DMS153 (cell line): Measurements from ENCODE around the gene RPS6KA5.
"Not testable (repeated sequence)": the region's sequence is repeated elsewhere in the genome, so short reads cannot be mapped to it uniquely, and the experiment has no call there.

Experiments used
- DNase-seq: peaks from one replicate; lab custom pipeline; 2025; lab: John Stamatoyannopoulos, UW

RPS6KA5 gene

DNA sequence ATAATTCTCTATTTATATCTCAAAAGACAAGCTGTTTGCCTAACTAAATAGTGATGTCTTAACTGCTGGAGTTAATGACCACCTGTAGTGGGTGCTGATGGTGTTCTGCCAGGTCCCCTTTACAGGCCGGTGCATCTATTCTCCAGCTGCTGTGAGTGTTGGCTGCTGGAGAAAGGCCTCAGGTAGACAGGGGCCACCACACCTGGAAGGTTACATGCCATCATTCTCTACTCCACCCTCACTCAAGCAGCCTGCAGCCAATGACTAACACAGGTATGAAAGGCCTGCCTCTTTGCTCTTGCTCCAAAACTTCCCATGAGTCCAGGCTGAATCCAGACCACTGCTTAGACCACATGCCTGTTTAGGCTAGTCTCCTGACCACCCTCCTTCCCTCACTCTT lies 73.9 kb downstream of the RPS6KA5 start:
- no peak for DNase-seq

DNA sequence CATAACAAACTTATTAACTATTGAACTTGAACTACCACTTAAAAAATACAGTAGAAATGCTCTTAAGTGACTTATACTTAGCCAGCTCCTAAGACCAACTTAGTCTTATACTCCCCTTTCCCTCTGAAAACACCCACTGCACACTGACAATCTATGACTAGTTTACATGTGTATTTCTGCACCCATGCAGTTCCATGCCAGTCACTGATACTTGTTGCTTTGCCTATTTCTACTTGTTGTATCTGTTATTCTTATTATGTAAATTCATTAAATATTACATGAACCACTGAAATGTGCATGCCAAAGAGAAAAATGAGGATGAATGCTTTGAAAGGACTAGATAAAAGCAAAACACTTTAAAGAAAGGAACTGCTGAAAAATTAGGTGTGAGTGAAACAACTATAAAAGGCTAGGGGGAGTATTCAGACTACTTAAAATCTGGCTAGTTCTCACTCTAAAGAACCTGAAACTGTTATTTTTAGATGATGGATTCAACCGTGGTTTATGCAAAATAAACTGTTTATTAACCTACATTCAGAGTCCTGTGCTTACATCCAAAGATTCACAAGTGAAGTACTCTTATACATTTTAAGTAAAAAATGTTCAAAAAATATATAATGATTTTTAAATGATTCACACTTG lies 74.7 kb downstream of the RPS6KA5 start:
- DNase-seq = no peak

DNA sequence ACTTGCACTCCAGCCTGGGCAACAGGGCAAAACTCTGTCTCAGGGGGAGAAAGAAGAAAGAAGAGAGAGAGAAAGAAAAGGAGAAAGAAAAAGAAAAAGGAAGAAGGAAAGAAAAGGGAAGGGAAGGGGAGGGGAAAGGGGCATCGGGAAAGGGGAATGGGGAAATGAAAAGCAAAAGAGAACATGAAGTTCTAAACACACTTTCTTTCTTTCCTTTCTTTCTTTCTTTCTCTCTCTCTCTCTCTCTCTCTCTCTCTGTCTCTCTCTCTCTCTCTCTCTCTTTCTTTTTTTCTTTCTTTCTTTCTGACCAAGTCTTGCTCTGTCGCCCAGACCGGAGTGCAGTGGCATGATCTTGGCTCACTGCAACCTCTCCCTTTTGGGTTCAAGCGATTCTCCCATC lies 76.9 kb downstream of the RPS6KA5 start:
- DNase-seq = no peak

DNA sequence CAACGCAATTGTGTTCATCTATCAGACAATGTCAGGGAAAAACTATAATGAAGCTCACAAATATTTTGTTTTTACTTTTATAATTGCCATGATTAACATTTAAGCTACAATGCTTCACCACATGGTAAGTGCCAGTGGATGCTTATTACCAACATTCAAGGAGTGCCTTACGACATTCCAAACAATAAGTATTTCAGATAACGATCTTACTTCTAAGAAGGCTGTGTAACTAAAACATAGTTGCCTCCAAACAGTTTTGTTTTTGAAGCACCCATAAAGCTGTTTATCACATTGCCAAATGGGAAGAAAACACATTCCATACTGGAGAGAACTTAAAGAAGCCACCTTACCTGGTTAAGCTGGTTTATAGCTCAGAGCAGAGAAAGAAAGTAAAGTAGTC lies 78.8 kb downstream of the RPS6KA5 start:
- no peak for DNase-seq

DNA sequence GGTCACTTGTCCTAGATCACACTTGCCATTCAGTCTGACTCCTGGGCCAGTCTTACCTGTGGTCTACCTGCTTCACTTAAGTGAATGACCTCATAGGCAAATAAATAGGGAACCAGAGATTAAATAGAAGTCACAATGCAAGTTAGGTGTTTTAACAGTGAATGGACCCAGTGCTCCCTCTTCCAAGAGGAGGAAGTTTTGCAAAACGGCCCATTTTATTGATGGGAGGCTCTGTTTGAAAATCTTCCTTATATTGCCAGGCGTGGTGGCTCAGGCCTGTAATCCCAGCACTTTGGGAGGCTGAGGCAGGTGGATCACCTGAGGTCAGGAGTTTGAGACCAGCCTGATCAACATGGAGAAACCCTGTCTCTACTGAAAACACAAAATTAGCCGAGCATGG lies 79.8 kb downstream of the RPS6KA5 start:
- DNase-seq = not testable (repeated sequence)

DNA sequence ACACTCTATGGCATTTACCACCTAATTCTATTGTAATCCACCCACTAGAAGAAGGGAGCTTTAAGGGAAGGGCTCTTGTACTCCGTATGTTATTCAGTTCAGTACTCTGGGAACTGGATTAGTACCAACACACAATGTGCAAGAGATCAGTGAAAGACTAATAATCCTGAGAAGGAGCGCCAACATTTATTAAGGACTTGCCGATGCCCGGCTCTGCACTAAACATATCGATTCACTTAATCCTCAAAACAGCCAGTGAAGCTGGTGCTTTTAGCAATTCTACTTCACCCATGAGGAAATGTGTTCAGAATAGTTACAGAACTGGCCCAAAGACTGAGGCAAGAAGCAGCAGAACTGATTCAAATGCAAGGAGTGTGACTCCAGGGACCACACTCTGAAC lies 80.9 kb downstream of the RPS6KA5 start:
- DNase-seq = no peak

DNA sequence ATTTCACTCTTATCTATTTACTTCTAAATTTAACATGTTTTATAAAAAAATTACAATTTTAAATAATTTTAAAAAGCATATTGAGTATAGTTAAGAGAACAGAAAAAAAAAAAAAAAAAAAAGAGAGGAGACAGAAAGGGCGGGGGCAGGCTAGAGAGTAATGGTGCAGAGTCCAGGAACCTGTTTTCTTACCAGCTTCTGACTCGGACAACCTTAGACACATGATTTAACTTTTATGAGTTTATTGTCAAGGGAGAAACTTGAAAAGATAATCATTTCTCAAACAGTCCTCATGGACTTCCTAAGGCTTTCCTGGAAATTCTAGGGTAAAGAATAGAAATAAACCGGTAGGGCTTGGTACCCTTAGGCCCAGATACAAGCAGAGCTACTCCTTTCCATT lies 84.3 kb downstream of the RPS6KA5 start:
- DNase-seq = no peak

DNA sequence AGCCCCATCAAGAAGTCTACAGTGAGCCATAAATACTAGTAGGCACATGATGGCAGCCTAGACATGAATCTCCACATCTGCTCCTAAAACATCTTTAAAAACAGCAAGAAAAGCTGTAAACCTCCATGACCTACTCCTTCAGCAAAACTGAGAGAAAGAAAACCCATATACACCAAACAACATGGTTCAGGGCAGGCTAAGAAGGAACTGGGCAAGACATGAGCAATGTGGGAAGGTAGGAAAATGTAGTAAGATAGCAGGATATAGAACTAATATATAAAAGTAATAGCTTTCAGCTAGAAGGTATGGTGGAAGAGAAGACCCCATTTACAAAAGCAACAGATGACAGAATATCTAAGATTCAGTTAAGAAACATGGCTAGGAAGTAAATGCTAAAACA lies 88.8 kb downstream of the RPS6KA5 start:
- no peak for DNase-seq

DNA sequence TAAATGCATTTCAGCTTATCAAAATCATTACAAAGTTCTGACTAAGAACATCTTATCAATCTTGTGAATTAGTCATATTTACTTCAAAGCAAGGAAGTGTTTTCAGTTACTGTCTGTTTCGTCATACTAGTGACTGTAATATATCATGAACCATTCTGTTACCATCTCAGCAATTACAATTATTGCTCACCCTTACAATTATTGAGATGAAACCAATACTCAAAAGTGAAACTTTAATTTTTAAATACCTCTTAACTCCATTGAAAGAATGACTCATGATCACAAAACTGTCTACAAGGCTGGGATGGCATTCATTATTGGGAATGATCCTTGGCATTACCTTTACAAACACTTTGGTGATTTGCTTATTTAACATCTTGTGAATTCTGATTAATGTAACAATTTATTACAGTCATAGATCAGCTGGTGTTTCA lies 90.3 kb downstream of the RPS6KA5 start:
- no peak for DNase-seq

DNA sequence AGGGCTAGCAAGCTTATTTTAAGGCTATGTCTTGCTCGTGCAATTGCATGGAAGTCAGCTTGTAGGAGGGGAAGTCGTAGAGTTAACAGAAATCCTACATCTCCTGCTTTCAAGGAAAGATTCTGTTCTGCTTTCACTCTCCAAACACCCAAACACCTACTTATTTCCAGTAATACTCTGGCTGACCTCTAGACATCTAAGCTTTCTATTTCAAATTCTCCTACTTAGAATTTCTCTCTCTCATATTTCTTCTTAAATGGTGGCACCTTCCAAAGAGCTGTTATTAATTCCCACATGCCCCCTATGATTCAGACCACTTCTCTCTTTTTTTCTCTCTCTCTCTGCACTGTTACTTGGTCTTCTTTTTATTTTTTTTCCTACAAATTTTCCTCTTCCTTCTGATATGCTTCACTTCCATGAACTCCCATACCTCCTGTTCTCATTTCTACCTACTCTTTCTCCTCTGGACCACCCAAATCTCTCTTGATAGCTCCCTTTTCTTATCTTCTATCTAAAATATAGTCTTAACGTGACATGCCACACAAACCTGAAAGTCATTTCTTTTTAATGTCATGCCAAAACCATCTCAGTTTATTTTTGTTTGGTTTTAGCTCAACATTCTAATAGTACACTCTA lies 90.8 kb downstream of the RPS6KA5 start:
- no peak for DNase-seq

DNA sequence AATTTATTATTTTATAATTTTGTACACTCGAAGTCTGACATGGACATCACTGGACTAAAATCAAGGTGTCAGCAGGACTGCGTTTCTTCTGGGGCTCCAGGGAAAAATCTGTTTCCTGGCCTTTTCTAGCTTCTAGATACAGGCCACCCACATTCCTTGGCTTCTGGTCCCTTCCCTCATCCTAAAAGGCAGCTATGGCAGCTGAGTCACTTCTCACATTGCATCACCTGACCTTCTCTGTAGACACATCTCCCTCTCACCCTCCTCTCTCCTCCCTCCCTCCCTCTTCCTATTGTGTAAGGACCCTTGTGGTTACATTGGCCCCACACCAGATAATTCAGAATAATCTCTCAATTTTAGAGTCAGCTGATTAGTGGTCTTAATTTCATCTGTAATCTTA lies 92.4 kb downstream of the RPS6KA5 start:
- no peak for DNase-seq

DNA sequence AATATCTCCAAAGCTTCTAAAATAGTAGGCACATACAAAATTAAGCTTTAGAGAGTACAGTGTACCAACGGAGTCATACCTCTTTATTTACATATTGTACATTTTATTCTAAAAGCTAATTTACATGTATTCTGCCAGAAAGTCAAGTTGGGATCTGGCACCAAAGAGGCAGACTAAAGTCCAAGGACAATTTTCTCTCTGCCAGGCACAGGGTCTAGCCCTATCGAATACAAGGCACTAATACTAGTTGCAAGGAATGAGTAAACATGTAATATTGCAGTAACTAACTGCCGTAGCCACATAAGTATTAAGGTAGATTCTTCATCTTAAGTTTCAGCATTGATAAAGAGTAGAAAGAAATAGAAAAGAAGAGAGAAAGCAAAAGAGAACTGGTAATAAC lies 93.9 kb downstream of the RPS6KA5 start:
- DNase-seq = no peak

DNA sequence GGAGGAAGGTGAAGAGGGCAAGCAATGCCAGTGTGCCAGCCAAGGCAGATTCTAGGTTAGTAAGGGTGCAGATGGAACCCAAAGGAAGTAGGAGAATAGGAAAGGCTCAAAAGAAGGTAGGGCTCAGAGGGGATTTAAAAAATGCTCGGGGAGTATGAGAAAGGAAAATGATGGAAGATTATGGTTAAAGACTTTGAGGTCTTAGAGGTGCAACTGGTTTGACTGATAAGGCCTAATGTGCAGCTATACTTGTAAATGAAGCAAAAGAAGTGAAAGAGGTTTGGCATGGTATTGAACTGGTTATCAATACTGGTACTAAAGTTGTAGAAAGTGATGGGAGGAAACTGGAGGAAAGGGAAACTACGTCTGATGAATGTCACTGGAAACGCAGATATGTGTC lies 94.7 kb downstream of the RPS6KA5 start:
- no peak for DNase-seq

DNA sequence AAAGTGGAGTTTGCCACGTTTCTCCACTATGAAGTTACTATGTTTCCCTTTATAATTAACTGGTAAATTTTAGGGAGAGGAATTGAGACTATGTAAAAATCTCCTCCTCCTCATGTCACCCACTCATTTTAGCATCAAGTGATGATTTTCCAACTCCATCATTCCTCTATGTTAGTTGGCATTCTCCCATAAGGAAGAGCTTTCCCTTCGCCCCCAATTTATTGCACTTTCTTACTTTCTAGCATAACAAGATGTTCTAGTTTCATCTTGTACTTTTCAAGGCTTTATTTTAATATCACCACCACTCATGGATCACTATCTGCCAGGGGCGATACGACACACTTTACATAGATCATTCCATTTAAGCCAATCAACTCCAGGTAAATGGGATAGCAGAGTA lies 97.1 kb downstream of the RPS6KA5 start:
- DNase-seq = no peak

DNA sequence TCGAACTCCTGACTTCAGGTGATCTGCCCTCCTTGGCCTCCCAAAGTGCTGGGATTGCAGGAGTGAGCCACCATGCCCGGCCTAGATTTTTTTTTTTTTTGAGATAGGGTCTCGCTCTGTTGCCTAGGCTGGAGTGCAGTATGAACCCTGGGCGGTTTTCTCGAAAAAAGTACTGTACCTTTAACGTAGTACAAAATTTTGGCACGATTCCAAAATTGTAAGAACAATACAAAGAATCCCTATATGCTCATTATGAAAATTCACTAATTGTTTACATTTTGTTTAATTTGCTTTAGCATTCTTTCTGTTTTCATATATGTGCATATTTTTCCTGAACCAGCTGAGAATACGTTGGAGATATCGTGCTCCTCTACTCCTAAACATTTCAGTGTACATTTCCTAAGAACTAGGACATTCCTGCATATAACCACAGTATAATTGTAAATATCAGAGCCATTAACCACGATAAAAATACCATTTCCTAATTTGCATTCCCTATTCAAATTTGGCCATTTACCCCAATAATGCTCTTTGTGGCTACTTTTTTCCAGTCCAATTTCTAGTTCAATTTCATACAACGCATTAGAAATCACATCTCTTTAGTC lies 97.8 kb downstream of the RPS6KA5 start:
- no peak for DNase-seq

DNA sequence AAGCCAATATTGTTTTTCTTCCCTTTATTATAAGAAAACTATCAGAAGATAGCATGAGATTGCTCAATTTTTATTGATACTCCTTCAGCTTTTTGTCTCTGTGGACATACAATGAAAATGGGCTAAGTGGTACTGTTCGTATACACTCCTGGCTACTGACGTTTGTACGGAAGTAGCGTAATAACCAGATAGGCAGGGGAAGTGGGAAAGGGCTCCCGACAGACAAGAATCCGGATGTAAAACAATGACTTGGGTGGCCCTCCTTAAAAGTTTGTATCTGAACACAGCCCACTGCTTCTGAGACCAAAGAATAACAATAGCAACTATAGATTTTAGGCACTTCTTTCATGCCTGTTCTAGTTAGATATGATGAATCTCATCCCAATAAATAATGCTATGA lies 99.6 kb downstream of the RPS6KA5 start:
- no peak for DNase-seq

DNA sequence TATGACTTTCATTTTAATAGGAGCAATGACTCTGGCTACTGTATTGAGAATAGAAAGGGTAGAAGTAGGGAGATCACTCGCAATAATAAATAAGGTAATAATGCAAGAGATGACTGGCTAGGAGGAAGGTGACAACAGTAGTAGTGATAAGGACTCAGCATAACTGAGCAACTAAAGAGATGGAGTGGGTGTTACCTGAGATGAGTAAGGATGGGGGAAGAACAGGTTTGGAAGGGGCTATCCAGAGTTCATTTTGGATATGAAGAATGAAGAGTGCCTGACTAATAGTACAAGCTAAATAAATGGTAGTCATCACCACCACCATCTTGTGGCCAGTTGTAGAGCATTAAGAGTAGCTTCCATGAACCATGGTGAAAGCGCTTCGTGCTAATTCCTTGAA lies 101.1 kb downstream of the RPS6KA5 start:
- no peak for DNase-seq

DNA sequence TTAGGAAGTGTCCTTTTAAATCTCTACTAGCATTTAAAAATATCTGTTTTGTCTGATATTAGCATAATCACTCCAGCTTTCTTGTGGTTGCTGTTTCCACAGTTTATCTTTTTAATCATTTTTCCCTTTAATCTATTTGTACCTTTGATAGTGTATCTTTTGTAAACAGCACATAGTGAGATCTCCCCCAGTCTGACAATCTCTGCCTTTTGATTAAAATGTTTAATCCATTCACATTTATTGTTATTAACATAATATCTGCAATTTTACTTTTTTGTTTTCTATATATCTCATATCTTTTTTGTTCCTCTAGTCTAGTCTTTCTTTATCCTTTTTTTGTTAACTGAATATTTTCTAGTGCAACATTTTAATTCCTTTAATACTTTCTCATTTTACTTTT lies 104.2 kb downstream of the RPS6KA5 start:
- DNase-seq = no peak

DNA sequence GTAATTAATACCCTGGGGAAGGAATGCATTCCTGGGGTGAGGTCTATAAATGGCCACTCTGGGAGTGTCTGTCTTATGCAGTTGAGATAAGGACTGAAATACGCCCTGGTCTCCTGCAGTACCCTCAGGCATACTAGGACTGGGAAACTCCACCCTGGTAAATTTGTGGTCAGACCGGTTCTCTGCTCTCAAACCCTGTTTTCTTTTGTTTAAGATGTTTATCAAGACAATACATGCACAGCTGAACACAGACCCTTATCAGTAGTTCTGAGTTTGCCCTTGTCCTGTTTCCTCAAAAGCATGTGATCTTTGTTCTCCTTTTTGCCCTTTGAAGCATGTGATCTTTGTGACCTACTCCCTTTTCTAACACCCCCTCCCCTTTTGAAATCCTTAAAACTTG lies 106.8 kb downstream of the RPS6KA5 start:
- DNase-seq = not testable (repeated sequence)

DNA sequence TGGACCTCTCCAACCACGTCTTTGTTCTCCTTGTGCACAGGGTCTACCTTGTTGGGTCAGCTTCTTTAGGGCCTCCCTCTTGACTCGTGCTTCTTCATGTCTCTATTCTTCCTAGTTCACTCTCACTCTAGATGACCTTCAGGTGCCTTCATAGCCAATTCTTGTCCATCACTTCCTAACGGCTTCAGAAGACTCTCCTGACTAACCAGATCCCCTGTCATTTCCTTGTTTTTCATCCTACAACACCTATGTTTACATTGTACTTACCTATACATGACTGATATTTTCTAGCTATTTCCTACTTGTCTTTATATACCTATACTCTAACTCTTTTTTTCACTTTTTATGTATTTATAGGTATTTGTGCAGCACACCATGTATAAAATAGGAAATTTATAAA lies 117.1 kb downstream of the RPS6KA5 start:
- DNase-seq = no peak

DNA sequence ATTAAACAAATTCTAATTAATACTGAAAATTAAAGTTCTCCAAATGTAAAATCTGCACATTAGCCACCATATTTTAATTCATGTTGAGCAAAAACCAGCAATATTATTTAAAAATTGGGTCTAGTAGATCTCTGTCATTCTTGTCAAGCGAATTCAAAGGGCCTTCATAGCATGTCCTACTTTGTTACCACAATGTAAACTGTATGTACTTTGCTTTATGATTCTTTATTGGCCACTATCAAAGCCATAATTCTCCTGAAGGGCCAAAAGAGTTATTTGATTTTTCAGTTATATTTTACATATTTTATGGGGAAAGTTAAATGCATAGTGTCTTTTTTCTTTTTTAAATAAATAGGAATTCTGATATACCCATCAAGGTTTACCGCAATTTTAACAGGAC lies 117.9 kb downstream of the RPS6KA5 start:
- DNase-seq = no peak

DNA sequence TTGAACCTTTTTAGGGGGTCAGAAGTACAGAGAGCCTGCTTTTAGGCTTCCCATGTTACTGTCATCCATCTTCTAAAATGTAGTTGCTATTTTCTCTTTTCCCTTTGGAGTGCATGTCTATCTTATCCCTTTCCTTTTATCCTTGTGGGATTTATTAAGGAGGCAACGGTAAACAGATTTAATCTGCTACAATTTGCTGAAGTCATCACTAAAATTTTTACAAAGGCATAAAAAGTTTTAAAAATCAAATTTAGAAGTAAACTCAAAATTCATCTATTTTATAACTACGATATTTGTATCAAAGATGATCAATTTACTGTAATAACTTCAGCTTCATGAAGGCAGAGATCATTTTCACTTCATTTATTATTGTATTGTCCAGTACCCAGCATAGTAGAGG lies 118.7 kb downstream of the RPS6KA5 start:
- DNase-seq = no peak

DNA sequence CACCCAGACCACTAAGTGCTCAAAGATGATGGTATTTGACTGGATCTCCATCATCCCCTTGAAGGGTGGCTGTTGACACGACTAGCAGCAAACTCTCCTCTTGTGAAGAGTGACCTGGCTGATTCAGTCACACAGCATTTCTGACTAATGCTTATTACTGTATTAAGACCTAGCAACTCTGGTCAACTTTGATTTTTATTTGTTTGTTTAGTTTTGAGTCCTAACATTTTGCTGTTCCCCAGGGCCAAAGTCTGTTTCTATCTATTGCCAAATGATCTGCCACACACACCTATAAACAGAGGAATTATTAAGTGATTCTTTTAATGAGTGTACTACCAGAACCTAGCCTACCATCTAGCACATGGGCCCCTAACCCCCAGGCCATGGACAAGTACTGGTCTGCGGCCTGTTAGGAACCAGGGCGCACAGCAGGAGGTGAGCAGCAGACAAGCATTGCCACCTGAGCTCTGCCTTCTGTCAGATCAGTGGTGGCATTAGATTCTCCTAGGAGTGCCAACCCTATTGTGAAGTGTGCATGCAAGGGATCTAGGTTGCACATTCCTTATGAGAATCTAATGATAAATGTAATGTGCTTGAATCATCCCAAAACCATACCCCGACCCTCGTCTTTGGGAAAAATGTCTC lies 120.0 kb downstream of the RPS6KA5 start:
- no peak for DNase-seq
